ENCODE measurements around the gene SLC25A39. TPM values are rescaled to one million over a fixed set of nuclear protein-coding genes. Genes with fewer than 3 reads are reported as not detected.
A peak's percentile ranks its signal among the peaks of the same experiment; 100 is the strongest.

SLC25A39 gene
- total RNA-seq, 2 donors from 2014 or later = 72.6 to 154 TPM

GRCh38 chr17:44279666-44280391 lies 44.8 kb downstream of the SLC25A39 start:
- Histone ChIP-seq H3K4me1 (peaks cover 11% of the 10 kb centered on the region), H3K9me3 (no peaks in the 10 kb centered on the region), H3K27ac (peak overlapping the region; percentile 15 to 75 (median 50)), H3K27me3 (no peaks in the 10 kb centered on the region), H3K36me3 (replicated peaks in 1 of 2; ENCODE audit: insufficient read depth in 1 of 2, low read depth in 2 of 2) (no peaks in the 10 kb centered on the region), H3K4me3 (no peak overlapping the region)
- peak; percentile 63 to 87 (median 76) for DNase-seq
- peak; percentile 90 for ATAC-seq
- 46 to 56% methylated on average over 8 to 20 of the region's 20 CpGs for WGBS, 2 donors
- intact Hi-C loops (cut with DNase I) = no loop called here
- peak in 1 of 3 donors; percentile 21 for TF ChIP-seq POLR2A (IDR thresholded peaks at IDR 0.05)
- TF ChIP-seq, protein P1, sequence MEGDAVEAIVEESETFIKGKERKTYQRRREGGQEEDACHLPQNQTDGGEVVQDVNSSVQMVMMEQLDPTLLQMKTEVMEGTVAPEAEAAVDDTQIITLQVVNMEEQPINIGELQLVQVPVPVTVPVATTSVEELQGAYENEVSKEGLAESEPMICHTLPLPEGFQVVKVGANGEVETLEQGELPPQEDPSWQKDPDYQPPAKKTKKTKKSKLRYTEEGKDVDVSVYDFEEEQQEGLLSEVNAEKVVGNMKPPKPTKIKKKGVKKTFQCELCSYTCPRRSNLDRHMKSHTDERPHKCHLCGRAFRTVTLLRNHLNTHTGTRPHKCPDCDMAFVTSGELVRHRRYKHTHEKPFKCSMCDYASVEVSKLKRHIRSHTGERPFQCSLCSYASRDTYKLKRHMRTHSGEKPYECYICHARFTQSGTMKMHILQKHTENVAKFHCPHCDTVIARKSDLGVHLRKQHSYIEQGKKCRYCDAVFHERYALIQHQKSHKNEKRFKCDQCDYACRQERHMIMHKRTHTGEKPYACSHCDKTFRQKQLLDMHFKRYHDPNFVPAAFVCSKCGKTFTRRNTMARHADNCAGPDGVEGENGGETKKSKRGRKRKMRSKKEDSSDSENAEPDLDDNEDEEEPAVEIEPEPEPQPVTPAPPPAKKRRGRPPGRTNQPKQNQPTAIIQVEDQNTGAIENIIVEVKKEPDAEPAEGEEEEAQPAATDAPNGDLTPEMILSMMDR (IDR thresholded peaks at IDR 0.05) = peak in 1 of 7 experiments; percentile 6

GRCh38 chr17:44279346-44279665 lies 45.3 kb downstream of the SLC25A39 start:
- intact Hi-C loops (cut with DNase I) = no loop called here
- H3K4me3 ChIP-seq = no peak overlapping the region
- 83 to 97% methylated on average over 2 of the region's 2 CpGs for WGBS, 2 donors
- TF ChIP-seq POLR2A (IDR thresholded peaks at IDR 0.05) = no peak
- TF ChIP-seq, protein P1 (IDR thresholded peaks at IDR 0.05) = no peak
- no peaks in the 10 kb centered on the region for H3K27me3 ChIP-seq
- DNase-seq (no peak), ATAC-seq (no peak)
- H3K9me3 ChIP-seq = no peaks in the 10 kb centered on the region
- peaks cover 11% of the 10 kb centered on the region for H3K4me1 ChIP-seq
- peak overlapping the region in 3 of 4 donors; percentile 32 to 75 (median 69) for H3K27ac ChIP-seq
- no peaks in the 10 kb centered on the region for H3K36me3 ChIP-seq (replicated peaks in 1 of 2; ENCODE audit: insufficient read depth in 1 of 2, low read depth in 2 of 2)

DNA sequence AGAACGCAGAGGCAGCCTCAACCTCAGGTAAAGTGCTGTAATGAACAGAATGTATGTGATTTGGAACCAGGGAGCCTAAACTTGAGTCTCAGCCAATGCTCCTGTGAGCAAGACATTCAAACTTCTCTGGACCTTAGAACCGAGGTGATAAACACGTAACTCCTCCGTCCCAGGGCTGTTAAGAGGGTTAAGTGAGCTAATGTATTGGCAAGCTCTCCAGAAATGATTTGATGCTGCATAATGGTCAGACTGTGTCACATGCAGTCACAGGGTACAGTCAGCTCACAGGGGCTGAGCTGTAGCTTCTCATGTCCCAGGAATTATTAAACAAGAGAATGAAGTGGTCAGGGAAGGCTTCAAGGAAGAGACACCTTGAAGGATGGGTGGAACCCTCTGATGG lies 46.6 kb downstream of the SLC25A39 start:
- TF ChIP-seq, protein P1 (IDR thresholded peaks at IDR 0.05) = no peak
- TF ChIP-seq POLR2A (IDR thresholded peaks at IDR 0.05) = no peak
- intact Hi-C loops (cut with DNase I) = no loop called here
- WGBS, 2 donors = 83 to 89% methylated on average over 4 of the region's 4 CpGs
- H3K36me3 ChIP-seq (replicated peaks in 1 of 2; ENCODE audit: insufficient read depth in 1 of 2, low read depth in 2 of 2) = no peaks in the 10 kb centered on the region
- no peak for ATAC-seq
- no peaks in the 10 kb centered on the region for H3K9me3 ChIP-seq
- no peak for DNase-seq
- H3K4me3 ChIP-seq = no peak overlapping the region
- peaks cover 11% of the 10 kb centered on the region for H3K4me1 ChIP-seq
- no peak overlapping the region for H3K27ac ChIP-seq
- H3K27me3 ChIP-seq = no peaks in the 10 kb centered on the region

- ATAC-seq (no peak), DNase-seq (no peak)
- WGBS, 2 donors = 91 to 94% methylated on average over 5 of the region's 5 CpGs
These were observed 51.0 kb downstream of the SLC25A39 start for GRCh38 chr17:44273607-44274006.

More at GRCh38 chr17:44273607-44274006, 51.0 kb downstream of the SLC25A39 start:
- Histone ChIP-seq H3K27me3 (no peaks in the 10 kb centered on the region), H3K4me3 (no peak overlapping the region), H3K4me1 (no peaks in the 10 kb centered on the region), H3K36me3 (replicated peaks in 1 of 2; ENCODE audit: insufficient read depth in 1 of 2, low read depth in 2 of 2) (no peaks in the 10 kb centered on the region), H3K9me3 (no peaks in the 10 kb centered on the region), H3K27ac (no peak overlapping the region)
- TF ChIP-seq, protein P1 (IDR thresholded peaks at IDR 0.05) = no peak
- TF ChIP-seq POLR2A (IDR thresholded peaks at IDR 0.05) = no peak
- intact Hi-C loops (cut with DNase I) = no loop called here

Data from body of pancreas (tissue), 4 donors.